AG09309 (cell line): ENCODE measurements around the gene SEPTIN12.

Experiments
- DNase-seq: peaks from one replicate; pipeline ENCODE4 v3.0.0-alpha.2; 2010; ENCODE audit warnings: low read depth
- H3K4me3 ChIP-seq: 2 replicates; pipeline ENCODE4 v1.5.1; 2011; ENCODE audit warnings: mild to moderate bottlenecking, low read depth, low read length, moderate library complexity; ENCODE audit not compliant: control insufficient read depth
- TF ChIP-seq, protein P1 (sequence below): IDR thresholded peaks from 2 replicates; pipeline ENCODE4 v1.5.1; 2011; ENCODE audit warnings: mild to moderate bottlenecking, low read depth, low read length, inconsistent platforms; ENCODE audit not compliant: insufficient read depth, control insufficient read depth; ENCODE audit errors: missing control alignments

The SEPTIN12 gene

DNA sequence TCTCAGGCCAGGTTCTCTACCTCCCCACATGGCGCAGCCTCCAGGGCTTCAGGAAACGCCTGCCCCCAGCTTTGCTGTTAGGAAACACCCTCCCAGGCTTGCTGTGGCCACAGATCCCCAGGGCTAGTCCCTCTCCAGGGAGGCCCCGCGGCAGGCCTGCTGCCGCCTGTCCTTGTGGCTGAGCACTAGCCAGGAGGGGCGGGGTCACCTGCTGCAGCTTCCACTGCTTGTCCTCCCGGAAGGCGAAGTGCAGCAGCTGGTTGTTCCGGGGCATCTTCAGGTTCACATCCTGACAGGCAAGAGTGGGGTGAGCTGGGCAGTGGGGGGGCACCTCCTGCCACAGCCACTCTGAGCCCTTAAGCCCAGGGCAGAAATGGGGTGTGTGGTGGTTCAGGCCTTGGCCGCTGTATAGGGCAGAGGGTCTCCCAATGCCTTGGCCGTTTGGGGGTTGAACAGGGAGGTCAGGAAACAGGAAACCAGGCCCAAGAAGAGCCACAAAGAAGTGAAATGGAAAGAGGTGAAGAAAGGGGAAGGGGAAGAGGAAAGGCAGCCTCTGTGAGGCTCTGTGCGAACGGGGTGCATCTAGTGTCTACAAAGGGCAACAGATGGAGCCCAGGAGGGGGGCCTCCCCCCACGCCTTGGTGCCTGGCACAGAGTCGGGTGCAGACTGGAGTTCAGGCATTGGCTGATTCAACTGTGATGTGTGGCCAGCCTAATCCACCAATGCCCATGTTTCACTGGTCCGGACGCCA lies 12.3 kb upstream of the SEPTIN12 start:
- DNase-seq = no peak
- TF ChIP-seq, protein P1, sequence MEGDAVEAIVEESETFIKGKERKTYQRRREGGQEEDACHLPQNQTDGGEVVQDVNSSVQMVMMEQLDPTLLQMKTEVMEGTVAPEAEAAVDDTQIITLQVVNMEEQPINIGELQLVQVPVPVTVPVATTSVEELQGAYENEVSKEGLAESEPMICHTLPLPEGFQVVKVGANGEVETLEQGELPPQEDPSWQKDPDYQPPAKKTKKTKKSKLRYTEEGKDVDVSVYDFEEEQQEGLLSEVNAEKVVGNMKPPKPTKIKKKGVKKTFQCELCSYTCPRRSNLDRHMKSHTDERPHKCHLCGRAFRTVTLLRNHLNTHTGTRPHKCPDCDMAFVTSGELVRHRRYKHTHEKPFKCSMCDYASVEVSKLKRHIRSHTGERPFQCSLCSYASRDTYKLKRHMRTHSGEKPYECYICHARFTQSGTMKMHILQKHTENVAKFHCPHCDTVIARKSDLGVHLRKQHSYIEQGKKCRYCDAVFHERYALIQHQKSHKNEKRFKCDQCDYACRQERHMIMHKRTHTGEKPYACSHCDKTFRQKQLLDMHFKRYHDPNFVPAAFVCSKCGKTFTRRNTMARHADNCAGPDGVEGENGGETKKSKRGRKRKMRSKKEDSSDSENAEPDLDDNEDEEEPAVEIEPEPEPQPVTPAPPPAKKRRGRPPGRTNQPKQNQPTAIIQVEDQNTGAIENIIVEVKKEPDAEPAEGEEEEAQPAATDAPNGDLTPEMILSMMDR = no peak
- H3K4me3 ChIP-seq = no peak overlapping the region

DNA sequence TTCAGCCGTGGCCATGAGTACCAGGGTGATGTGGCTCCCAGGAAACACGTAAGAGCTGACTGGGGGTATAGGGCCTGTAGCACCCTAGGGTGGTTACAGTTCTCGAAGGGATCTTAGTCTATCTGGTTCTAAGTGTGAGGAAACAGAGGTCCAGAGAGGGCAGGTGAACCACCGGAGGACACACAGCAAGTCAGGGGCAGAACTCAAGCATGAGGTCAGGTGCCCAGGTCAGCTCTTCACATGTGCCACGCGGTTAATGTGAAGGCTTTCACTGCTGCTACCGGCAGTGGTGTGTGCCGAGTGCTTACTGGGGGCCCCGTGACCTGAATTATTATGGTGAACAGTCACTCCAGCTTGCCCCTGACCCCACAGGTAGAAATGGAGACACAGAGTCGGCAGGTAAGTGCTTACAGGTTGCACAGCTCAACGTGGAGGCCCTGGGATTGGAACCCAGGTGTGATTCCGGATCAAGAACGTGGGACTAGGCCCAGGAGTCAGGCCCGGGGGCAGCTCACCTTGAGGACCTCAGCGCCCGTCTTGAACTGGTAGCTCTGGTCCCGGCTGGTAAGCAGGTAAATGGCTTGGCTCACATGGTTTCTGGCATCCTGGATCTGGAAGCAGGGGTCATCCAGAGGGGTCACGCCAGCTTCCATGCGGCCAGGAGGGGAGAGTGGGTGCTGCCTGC lies 11.2 kb upstream of the SEPTIN12 start:
- TF ChIP-seq, protein P1 = no peak
- no peak for DNase-seq
- H3K4me3 ChIP-seq = no peak overlapping the region

DNA sequence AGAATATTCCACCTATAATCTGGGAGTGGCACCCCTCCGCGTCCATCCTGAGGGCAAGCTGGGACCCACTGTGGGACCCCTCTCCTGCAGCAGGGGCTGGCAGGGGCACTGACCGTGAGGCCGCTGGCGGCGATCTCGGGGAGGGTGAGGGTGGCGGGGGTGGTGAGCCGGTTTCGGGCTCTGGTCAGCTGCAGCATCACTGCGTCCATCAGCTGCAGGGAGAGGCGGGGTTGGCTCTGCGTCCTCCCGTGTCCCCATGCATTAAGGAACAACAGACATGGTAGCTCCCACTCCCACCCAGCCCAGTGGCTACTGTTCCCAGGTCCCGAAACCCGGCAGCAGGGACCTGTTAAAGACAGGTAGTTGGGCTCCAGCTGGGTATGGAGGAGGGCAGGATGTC lies 10.3 kb upstream of the SEPTIN12 start:
- no peak for DNase-seq
- H3K4me3 ChIP-seq = no peak overlapping the region
- TF ChIP-seq, protein P1 = no peak

DNA sequence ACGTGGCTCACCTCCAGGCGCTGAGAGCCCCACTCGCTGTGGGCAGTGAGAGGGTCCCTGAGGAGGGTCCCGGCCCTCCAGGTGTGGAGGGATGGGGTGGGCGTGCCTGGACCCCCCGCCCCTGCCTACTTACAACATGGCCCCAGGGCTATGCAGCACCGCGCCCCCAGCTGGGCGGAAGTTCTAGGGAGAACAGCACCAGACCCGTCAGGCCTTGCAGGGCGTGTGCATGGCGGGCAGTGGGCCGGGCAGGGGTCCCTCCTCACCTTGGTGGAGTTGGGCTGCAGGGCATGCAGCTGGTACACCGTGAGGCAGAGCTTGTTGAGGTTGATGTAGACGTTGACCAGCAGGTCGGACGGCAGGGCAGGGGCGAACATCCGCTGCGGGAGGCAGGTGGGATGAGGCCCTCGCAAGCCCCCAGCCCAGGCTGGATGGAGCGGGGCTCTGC lies 9.7 kb upstream of the SEPTIN12 start:
- no peak overlapping the region for H3K4me3 ChIP-seq
- TF ChIP-seq, protein P1 = no peak
- no peak for DNase-seq

DNA sequence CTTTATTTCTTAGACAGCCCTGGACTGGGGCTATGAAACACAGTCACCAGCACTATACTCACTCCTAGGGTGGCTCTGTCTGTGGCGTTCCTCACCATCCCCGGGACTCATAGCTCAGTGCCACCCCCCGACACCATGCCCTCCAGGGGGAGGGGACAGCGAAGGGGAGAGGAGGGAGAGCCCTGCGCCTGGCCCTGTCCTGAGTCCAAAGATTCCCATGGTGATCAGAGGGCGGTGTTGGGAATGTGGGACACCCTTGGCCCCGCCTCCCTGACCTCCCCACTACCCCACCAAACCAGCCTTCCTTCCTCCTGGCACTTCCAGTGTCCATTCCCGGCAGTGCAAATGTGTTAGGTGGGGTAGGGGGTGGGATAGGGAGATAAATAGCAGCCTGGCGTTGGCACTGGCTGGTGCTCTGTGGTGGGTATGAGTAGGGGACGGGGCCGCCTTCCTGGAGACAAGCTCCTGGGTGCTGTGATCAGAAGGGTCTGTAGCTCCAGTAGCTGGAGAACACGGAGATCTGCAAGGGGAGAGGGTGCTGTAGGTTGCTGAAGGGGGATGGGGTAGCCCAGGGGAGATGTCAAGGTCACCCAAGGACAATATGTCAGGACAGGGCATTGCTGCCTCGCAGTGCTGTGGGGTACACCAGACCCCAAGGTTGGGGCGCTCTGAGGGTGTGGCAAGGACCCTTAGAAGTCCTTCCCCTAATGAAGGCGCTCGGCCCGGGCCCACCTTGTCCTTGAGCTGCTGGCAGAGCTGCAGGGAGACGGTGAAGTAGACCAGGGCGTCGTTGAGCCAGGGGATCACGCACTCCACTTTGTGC lies 9.0 kb upstream of the SEPTIN12 start:
- DNase-seq = no peak
- H3K4me3 ChIP-seq = no peak overlapping the region
- TF ChIP-seq, protein P1 = no peak

DNA sequence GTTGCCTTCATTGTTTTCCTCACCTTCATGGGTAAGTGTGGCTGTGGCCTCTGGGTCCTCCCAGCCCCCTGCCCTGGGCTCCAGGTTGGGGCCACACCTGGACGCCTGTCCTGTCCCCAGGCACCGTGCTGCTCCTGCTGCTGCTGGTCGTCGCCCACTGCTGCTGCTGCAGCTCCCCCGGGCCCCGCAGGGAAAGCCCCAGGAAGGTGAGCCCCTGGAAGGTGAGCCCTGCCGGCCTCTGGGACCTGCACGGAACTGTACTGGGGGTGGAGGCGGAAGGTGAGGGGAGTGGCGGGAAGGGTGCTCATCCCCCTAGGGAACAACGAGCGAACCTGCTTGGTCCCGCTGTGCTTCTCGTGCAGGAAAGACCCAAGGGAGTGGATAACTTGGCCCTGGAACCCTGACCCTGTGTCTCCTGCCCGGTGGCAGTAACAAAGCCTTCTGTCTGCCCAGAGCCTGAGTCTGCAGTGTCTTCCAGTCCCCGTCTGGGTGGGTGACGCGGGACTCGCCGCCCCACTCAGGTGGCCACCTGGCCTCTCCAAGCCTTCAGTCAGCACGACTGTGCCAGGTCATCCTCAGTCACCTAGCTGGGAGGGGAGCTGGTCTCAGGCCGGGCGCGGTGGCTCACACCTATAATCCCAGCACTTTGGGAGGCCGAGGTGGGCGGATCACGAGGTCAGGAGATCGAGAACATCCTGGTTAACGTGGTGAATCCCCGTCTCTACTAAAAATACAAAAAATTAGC lies 7.9 kb upstream of the SEPTIN12 start:
- H3K4me3 ChIP-seq = no peak overlapping the region
- TF ChIP-seq, protein P1 = no peak
- no peak for DNase-seq
